Raji (cell line): Measurements from ENCODE around the gene LAMB1.

ENCODE experiments used
- POLR2A ChIP-seq: IDR thresholded peaks from 2 replicates; pipeline ENCODE4 v1.6.1; 2011; ENCODE audit warnings: low read depth, low read length, control low read depth; ENCODE audit not compliant: insufficient read depth

The LAMB1 gene

GRCh38 chr7:107878636-107879035 is 124.3 kb downstream of the LAMB1 start:
- no peak for TF ChIP-seq POLR2A

GRCh38 chr7:107877731-107878382 is 125.1 kb downstream of the LAMB1 start:
- TF ChIP-seq POLR2A, result no peak

GRCh38 chr7:107876916-107877315 is 126.0 kb downstream of the LAMB1 start:
- TF ChIP-seq POLR2A, result no peak

GRCh38 chr7:107874605-107875446 is 128.1 kb downstream of the LAMB1 start:
- TF ChIP-seq POLR2A, result no peak

GRCh38 chr7:107874111-107874510 is 128.8 kb downstream of the LAMB1 start:
- no peak for TF ChIP-seq POLR2A
